ENCODE measurements around the gene GPC6.

GPC6 gene

DNA sequence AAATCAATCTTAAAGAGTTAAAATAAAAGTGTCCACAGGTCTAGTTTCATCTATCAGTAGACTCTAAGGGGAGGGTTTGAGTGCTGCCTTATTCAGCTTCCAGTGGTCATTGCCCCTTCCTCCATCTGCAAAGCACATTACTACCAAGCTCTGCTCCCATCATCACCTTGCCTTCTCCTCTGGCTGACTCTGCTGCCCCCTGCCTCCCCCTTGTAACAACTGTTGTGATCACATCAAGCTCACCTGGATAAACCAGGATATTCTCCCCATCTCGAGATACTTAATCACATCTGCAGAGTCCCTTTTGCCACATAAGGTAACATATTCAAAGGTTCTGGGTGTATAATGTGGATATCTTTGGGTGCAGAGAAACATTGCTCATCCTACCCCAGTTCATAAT is 43.3 kb upstream of the GPC6 start:
- Histone ChIP-seq H3K4me2 (ENCODE audit: low read depth, low read length, poor library complexity, severe bottlenecking) (no peak overlapping the region), H3K9me2 (replicated peaks; ENCODE audit: insufficient read depth, low read length) (no peaks in the 10 kb centered on the region), H3K79me2 (ENCODE audit: insufficient read depth, low read length) (no peaks in the 10 kb centered on the region), H2AFZ (ENCODE audit: low read depth, low read length, severe bottlenecking) (no peak overlapping the region), H4K20me1 (ENCODE audit: low read depth, low read length) (no peaks in the 10 kb centered on the region), H3K9ac (ENCODE audit: low read length) (no peak overlapping the region), H3F3A (ENCODE audit: insufficient read depth) (no peaks in the 10 kb centered on the region), H3K27ac (ENCODE audit: low read depth, low read length) (no peak overlapping the region), H3K9me3 (ENCODE audit: insufficient read depth, low read length) (no peaks in the 10 kb centered on the region), H3K36me3 (ENCODE audit: low read length) (no peaks in the 10 kb centered on the region), H3K4me3 (ENCODE audit: insufficient read depth, low read length, poor library complexity, severe bottlenecking) (no peak overlapping the region), H3K27me3 (ENCODE audit: low read length) (no peaks in the 10 kb centered on the region)
- TF ChIP-seq CTCF (IDR thresholded peaks at IDR 0.05; ENCODE audit: insufficient read depth, low read length, poor library complexity, severe bottlenecking) (no peak), EZH2phosphoT487 (conservative IDR thresholded peaks at IDR 0.05; ENCODE audit: low read length) (no peak)

- Histone ChIP-seq H3K9me3 (ENCODE audit: insufficient read depth, low read length) (no peaks in the 10 kb centered on the region), H3K27me3 (ENCODE audit: low read length) (no peaks in the 10 kb centered on the region), H3K9me2 (replicated peaks; ENCODE audit: insufficient read depth, low read length) (no peaks in the 10 kb centered on the region), H3K4me2 (ENCODE audit: low read depth, low read length, poor library complexity, severe bottlenecking) (no peak overlapping the region), H3F3A (ENCODE audit: insufficient read depth) (no peaks in the 10 kb centered on the region), H2AFZ (ENCODE audit: low read depth, low read length, severe bottlenecking) (no peak overlapping the region), H3K27ac (ENCODE audit: low read depth, low read length) (no peak overlapping the region), H3K4me3 (ENCODE audit: insufficient read depth, low read length, poor library complexity, severe bottlenecking) (no peak overlapping the region), H3K36me3 (ENCODE audit: low read length) (no peaks in the 10 kb centered on the region), H4K20me1 (ENCODE audit: low read depth, low read length) (no peaks in the 10 kb centered on the region), H3K79me2 (ENCODE audit: insufficient read depth, low read length) (no peaks in the 10 kb centered on the region), H3K9ac (ENCODE audit: low read length) (no peak overlapping the region)
- no peak for TF ChIP-seq CTCF (IDR thresholded peaks at IDR 0.05; ENCODE audit: insufficient read depth, low read length, poor library complexity, severe bottlenecking)
- TF ChIP-seq EZH2phosphoT487 (conservative IDR thresholded peaks at IDR 0.05; ENCODE audit: low read length) = no peak
Observed at GRCh38 chr13:93190006-93190405, 36.6 kb upstream of the GPC6 start.

- TF ChIP-seq CTCF (IDR thresholded peaks at IDR 0.05; ENCODE audit: insufficient read depth, low read length, poor library complexity, severe bottlenecking) (no peak), EZH2phosphoT487 (conservative IDR thresholded peaks at IDR 0.05; ENCODE audit: low read length) (no peak)
- no peaks in the 10 kb centered on the region for H4K20me1 ChIP-seq (ENCODE audit: low read depth, low read length)
Observed at GRCh38 chr13:93193682-93194081, 32.9 kb upstream of the GPC6 start.

More at GRCh38 chr13:93193682-93194081, 32.9 kb upstream of the GPC6 start:
- Histone ChIP-seq H3K4me2 (ENCODE audit: low read depth, low read length, poor library complexity, severe bottlenecking) (no peak overlapping the region), H3K9me2 (replicated peaks; ENCODE audit: insufficient read depth, low read length) (no peaks in the 10 kb centered on the region), H3K27me3 (ENCODE audit: low read length) (no peaks in the 10 kb centered on the region), H3K4me3 (ENCODE audit: insufficient read depth, low read length, poor library complexity, severe bottlenecking) (no peak overlapping the region), H3K36me3 (ENCODE audit: low read length) (no peaks in the 10 kb centered on the region), H2AFZ (ENCODE audit: low read depth, low read length, severe bottlenecking) (no peak overlapping the region), H3K27ac (ENCODE audit: low read depth, low read length) (no peak overlapping the region), H3K9me3 (ENCODE audit: insufficient read depth, low read length) (no peaks in the 10 kb centered on the region), H3F3A (ENCODE audit: insufficient read depth) (no peaks in the 10 kb centered on the region), H3K9ac (ENCODE audit: low read length) (no peak overlapping the region), H3K79me2 (ENCODE audit: insufficient read depth, low read length) (no peaks in the 10 kb centered on the region)
